Neural cell (in vitro differentiated cells): ENCODE measurements around the gene MAP2K7. TPM values are rescaled to one million over a fixed set of nuclear protein-coding genes. Genes with fewer than 3 reads are reported as not detected.

ENCODE experiments used
- H2AFZ ChIP-seq: fragments of 200-600, 300-800 bp; sonication (generic), shearing (Covaris generic); 2 replicates; pipeline ENCODE4 v1.6.0; 2014; ENCODE audit warnings: low read depth, mild to moderate bottlenecking, antibody characterized with exemption, low read length, moderate library complexity
- H3F3A ChIP-seq: fragments of 200-600 bp; shearing (Covaris generic); 2 replicates; pipeline ENCODE4 v1.6.1; 2016; ENCODE audit warnings: mild to moderate bottlenecking, moderate library complexity, mixed read lengths, antibody characterized with exemption, low read length; ENCODE audit not compliant: insufficient read depth, poor library complexity, severe bottlenecking
- H3K27ac ChIP-seq: fragments of 200-600, 300-800 bp; sonication (generic), shearing (Covaris generic); 2 replicates; pipeline ENCODE4 v1.5.1; 2014; ENCODE audit warnings: mild to moderate bottlenecking, low read length, moderate library complexity
- H3K27me3 ChIP-seq: fragments of 300-800, 200-600 bp; sonication (generic), shearing (Covaris generic); 2 replicates; pipeline ENCODE4 v1.6.0; 2014; ENCODE audit warnings: mild to moderate bottlenecking, low read depth, low read length, moderate library complexity; ENCODE audit not compliant: insufficient read depth
- H3K36me3 ChIP-seq: fragments of 300-800, 200-600 bp; sonication (generic), shearing (Covaris generic); 2 replicates; pipeline ENCODE4 v1.5.1; 2014; ENCODE audit warnings: mild to moderate bottlenecking, antibody characterized with exemption, low read length, moderate library complexity; ENCODE audit not compliant: insufficient read depth
- H3K4me2 ChIP-seq: fragments of 300-800, 200-600 bp; sonication (generic), shearing (Covaris generic); 2 replicates; pipeline ENCODE4 v1.6.0; 2014; ENCODE audit warnings: mild to moderate bottlenecking, low read length
- H3K4me3 ChIP-seq: fragments of 300-800, 200-600 bp; sonication (generic), shearing (Covaris generic); 2 replicates; pipeline ENCODE4 v1.5.1; 2014; ENCODE audit warnings: mild to moderate bottlenecking, low read length, moderate library complexity
- H3K79me2 ChIP-seq: fragments of 200-600 bp; shearing (Covaris generic); replicated peaks from 2 replicates; pipeline ENCODE4 v1.6.0; 2014; ENCODE audit warnings: mild to moderate bottlenecking, low read length, moderate library complexity; ENCODE audit not compliant: insufficient read depth
- H3K9ac ChIP-seq: fragments of 300-800, 200-600 bp; sonication (generic), shearing (Covaris generic); 2 replicates; pipeline ENCODE4 v1.6.1; 2016; ENCODE audit warnings: mild to moderate bottlenecking, low read length, mixed read lengths
- H3K9me2 ChIP-seq: fragments of 200-600 bp; shearing (Covaris generic); 2 replicates; pipeline ENCODE4 v1.6.1; 2016; ENCODE audit warnings: mild to moderate bottlenecking, low read length, mixed read lengths; ENCODE audit not compliant: insufficient read depth
- H3K9me3 ChIP-seq: fragments of 200-600, 300-800 bp; sonication (generic), shearing (Covaris generic); 2 replicates; pipeline ENCODE4 v1.6.1; 2016; ENCODE audit warnings: mild to moderate bottlenecking, mixed run types, low read length, moderate library complexity, mixed read lengths
- H4K20me1 ChIP-seq: fragments of 200-600 bp; shearing (Covaris generic); 2 replicates; pipeline ENCODE4 v1.6.1; 2016; ENCODE audit warnings: mild to moderate bottlenecking, mixed run types; ENCODE audit not compliant: insufficient read depth
- EP300 ChIP-seq: fragments of 450-650 bp; conservative IDR thresholded peaks from 2 replicates; pipeline ENCODE4 v1.6.1; 2014; ENCODE audit warnings: antibody characterized with exemption, mild to moderate bottlenecking, moderate library complexity; ENCODE audit not compliant: poor library complexity, severe bottlenecking
- EZH2 ChIP-seq: fragments of 200-600, 300-800 bp; shearing (Covaris generic), sonication (generic); IDR thresholded peaks from 2 replicates; pipeline ENCODE4 v1.6.1; 2014; ENCODE audit warnings: antibody characterized with exemption, low read length, borderline replicate concordance, mild to moderate bottlenecking; ENCODE audit not compliant: insufficient read depth, poor library complexity, severe bottlenecking
- MXI1 ChIP-seq: fragments of 450-650 bp; conservative IDR thresholded peaks from 2 replicates; pipeline ENCODE4 v1.6.1; 2014; ENCODE audit warnings: antibody characterized with exemption, mild to moderate bottlenecking; ENCODE audit not compliant: poor library complexity, severe bottlenecking
- POLR2AphosphoS5 ChIP-seq: IDR thresholded peaks from 2 replicates; pipeline ENCODE4 v1.6.1; 2012
- RAD21 ChIP-seq: fragments of 450-650 bp; conservative IDR thresholded peaks from 2 replicates; pipeline ENCODE4 v1.6.1; 2014; ENCODE audit warnings: antibody characterized with exemption, mild to moderate bottlenecking, moderate library complexity
- REST ChIP-seq: IDR thresholded peaks from 2 replicates; pipeline ENCODE4 v1.6.1; 2012; ENCODE audit warnings: borderline replicate concordance
- SMC3 ChIP-seq: fragments of 450-650 bp; conservative IDR thresholded peaks from 2 replicates; pipeline ENCODE4 v1.6.1; 2014; ENCODE audit warnings: antibody characterized with exemption, mild to moderate bottlenecking, moderate library complexity; ENCODE audit not compliant: poor library complexity
- TAF1 ChIP-seq: IDR thresholded peaks from 2 replicates; pipeline ENCODE4 v1.6.1; 2012; ENCODE audit warnings: low read depth
- polyA plus RNA-seq: library from polyadenylated mRNA; depleted of rRNA; stranded (reverse); fragments of >200 nt; gene quantifications from 2 replicates; pipeline ENCODE4 v1.2.3, GENCODE V29; 2014
- TF ChIP-seq, protein P1 (sequence below): fragments of 450-650 bp; IDR thresholded peaks from 2 replicates; pipeline ENCODE4 v1.5.1; 2014; ENCODE audit warnings: antibody characterized with exemption, mild to moderate bottlenecking, moderate library complexity; ENCODE audit not compliant: poor library complexity, severe bottlenecking

The MAP2K7 gene
- polyA plus RNA-seq, 1 donor from 2014 or later = 9.2 TPM

DNA sequence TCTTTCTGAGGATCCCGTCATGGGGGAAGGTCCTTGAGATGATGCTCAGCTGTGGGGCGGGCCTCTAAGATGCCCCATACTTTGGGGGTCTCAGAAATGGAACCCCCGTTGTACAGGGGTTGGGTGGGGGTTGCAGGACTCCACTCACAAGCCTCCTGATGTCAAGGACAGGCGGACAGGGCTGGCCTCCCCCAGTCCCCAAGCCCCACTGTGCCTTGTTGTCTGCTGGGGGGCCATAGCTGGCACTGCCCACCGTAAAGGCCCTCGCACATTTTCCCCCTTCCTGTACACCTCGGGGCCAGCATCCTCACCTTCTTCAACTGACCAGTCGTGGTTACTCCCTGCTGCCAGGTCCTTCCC lies 19.1 kb downstream of the MAP2K7 start:
- Histone ChIP-seq H3K27me3 (peaks cover 10% of the 10 kb centered on the region), H3K9me2 (no peaks in the 10 kb centered on the region), H4K20me1 (peaks cover 10% of the 10 kb centered on the region), H2AFZ (no peak overlapping the region), H3K27ac (no peak overlapping the region), H3K36me3 (no peaks in the 10 kb centered on the region), H3K9ac (no peak overlapping the region), H3F3A (no peaks in the 10 kb centered on the region), H3K9me3 (no peaks in the 10 kb centered on the region), H3K79me2 (peaks cover 14% of the 10 kb centered on the region), H3K4me3 (no peak overlapping the region), H3K4me2 (no peak overlapping the region)
- TF ChIP-seq SMC3 (no peak), EZH2 (no peak), EP300 (no peak), REST (no peak), TAF1 (no peak), POLR2AphosphoS5 (no peak)
- TF ChIP-seq, protein P1, sequence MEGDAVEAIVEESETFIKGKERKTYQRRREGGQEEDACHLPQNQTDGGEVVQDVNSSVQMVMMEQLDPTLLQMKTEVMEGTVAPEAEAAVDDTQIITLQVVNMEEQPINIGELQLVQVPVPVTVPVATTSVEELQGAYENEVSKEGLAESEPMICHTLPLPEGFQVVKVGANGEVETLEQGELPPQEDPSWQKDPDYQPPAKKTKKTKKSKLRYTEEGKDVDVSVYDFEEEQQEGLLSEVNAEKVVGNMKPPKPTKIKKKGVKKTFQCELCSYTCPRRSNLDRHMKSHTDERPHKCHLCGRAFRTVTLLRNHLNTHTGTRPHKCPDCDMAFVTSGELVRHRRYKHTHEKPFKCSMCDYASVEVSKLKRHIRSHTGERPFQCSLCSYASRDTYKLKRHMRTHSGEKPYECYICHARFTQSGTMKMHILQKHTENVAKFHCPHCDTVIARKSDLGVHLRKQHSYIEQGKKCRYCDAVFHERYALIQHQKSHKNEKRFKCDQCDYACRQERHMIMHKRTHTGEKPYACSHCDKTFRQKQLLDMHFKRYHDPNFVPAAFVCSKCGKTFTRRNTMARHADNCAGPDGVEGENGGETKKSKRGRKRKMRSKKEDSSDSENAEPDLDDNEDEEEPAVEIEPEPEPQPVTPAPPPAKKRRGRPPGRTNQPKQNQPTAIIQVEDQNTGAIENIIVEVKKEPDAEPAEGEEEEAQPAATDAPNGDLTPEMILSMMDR = no peak

GRCh38 chr19:7923295-7924191 lies 19.9 kb downstream of the MAP2K7 start:
- no peak for TF ChIP-seq MXI1
- no peak for TF ChIP-seq SMC3
- TF ChIP-seq POLR2AphosphoS5 = no peak
- TF ChIP-seq EP300 = no peak
- TF ChIP-seq, protein P1 = no peak
- TF ChIP-seq EZH2 = no peak
- TF ChIP-seq TAF1 = no peak
- TF ChIP-seq RAD21 = no peak
- Histone ChIP-seq H3K9me3 (no peaks in the 10 kb centered on the region), H2AFZ (no peak overlapping the region), H3K9ac (no peak overlapping the region), H3K9me2 (no peaks in the 10 kb centered on the region), H3K4me3 (peak overlapping the region; percentile 70), H3K4me2 (no peak overlapping the region), H3F3A (no peaks in the 10 kb centered on the region), H3K36me3 (no peaks in the 10 kb centered on the region), H3K27me3 (peaks cover 3% of the 10 kb centered on the region), H3K27ac (no peak overlapping the region), H4K20me1 (peaks cover 10% of the 10 kb centered on the region), H3K79me2 (peaks cover 14% of the 10 kb centered on the region)
